CD4-positive, alpha-beta T cell (primary cell): ENCODE results near the gene NSUN3. TPM values are rescaled to one million over a fixed set of nuclear protein-coding genes. Genes with fewer than 3 reads are reported as not detected.
A peak's percentile ranks its signal among the peaks of the same experiment; 100 is the strongest.

Experiments used
- ATAC-seq: fragments of 200-7000 bp; cut with Tn5 transposase; one replicate; pipeline ENCODE4 v1.10.0; 2022; ENCODE audit warnings: mild to moderate bottlenecking; ENCODE audit not compliant: poor library complexity
- CTCF ChIA-PET: fragments of 350-600 bp; sonication (Branson Sonifier 250); formaldehyde crosslinking; loops from one replicate; lab custom pipeline; 2021; ENCODE audit warnings: antibody characterized with exemption, inconsistent platforms; lab: Charles Lee
- POLR2A ChIA-PET: fragments of 350-600 bp; sonication (Branson Sonifier 250); formaldehyde crosslinking; loops from one replicate; lab custom pipeline; 2021; ENCODE audit warnings: antibody characterized with exemption, inconsistent platforms; lab: Charles Lee
- DNase-seq, 14 experiments: peaks; one replicate each; pipeline ENCODE4 v3.0.0-alpha.2; 2013 to 2020; ENCODE audit warnings: mixed read lengths in 2 of 14
- H3K27ac ChIP-seq, 2 donors: one replicate each; pipeline versions ENCODE4 v1.5.1 to v1.7.0; 2013; ENCODE audit warnings: low read length in 2 of 2, low read depth in 1 of 2, mild to moderate bottlenecking in 1 of 2
- H3K27me3 ChIP-seq, 2 experiments: 1 replicate in 1 of 2; 2 replicates in 1 of 2; pipeline versions ENCODE4 v1.6.1 to v1.7.0; 2013; ENCODE audit warnings: low read length in 2 of 2, control low read depth in 1 of 2, mild to moderate bottlenecking in 1 of 2, moderate library complexity in 1 of 2; ENCODE audit not compliant: insufficient read depth in 2 of 2, control insufficient read depth in 1 of 2
- H3K36me3 ChIP-seq: one replicate; pipeline ENCODE4 v1.6.1; 2013; ENCODE audit warnings: low read length, control low read depth; ENCODE audit not compliant: insufficient read depth
- H3K4me1 ChIP-seq: one replicate; pipeline ENCODE4 v1.6.1; 2013; ENCODE audit warnings: low read length, control low read depth; ENCODE audit not compliant: insufficient read depth
- H3K4me3 ChIP-seq: one replicate; pipeline ENCODE4 v1.5.1; 2013; ENCODE audit warnings: mild to moderate bottlenecking, low read length, moderate library complexity
- H3K9me3 ChIP-seq, 2 experiments: 1 replicate in 1 of 2; 2 replicates in 1 of 2; pipeline versions ENCODE4 v1.6.1 to v1.7.0; 2013; ENCODE audit warnings: low read length in 2 of 2, mild to moderate bottlenecking in 2 of 2, control low read depth in 1 of 2, moderate library complexity in 1 of 2; ENCODE audit not compliant: control insufficient read depth in 1 of 2, insufficient read depth in 1 of 2
- H3K27ac Mint-ChIP-seq: one replicate; pipeline ENCODE4 v1.8.0; 2020; ENCODE audit warnings: mixed read lengths
- H3K27me3 Mint-ChIP-seq: one replicate; pipeline ENCODE4 v1.8.0; 2021; ENCODE audit warnings: mixed read lengths
- H3K36me3 Mint-ChIP-seq: one replicate; pipeline ENCODE4 v1.8.0; 2021; ENCODE audit warnings: low read depth, mixed read lengths
- H3K4me1 Mint-ChIP-seq: one replicate; pipeline ENCODE4 v1.8.0; 2021; ENCODE audit warnings: low read depth, mixed read lengths
- H3K4me3 Mint-ChIP-seq: one replicate; pipeline ENCODE4 v1.8.0; 2020; ENCODE audit warnings: mild to moderate bottlenecking, mixed read lengths
- H3K9me3 Mint-ChIP-seq: one replicate; pipeline ENCODE4 v1.8.0; 2020; ENCODE audit warnings: mixed read lengths
- CTCF ChIP-seq: fragments of 200-600 bp; IDR thresholded peaks from one replicate; pipeline ENCODE4 v1.8.0; 2022; ENCODE audit warnings: antibody characterized with exemption, mild to moderate bottlenecking
- intact Hi-C, 2 experiments: fragments of 100-400 bp; cut with DNase I in 1 of 2; cut with micrococcal nuclease in 1 of 2; formaldehyde crosslinking; loops; one replicate each; pipeline versions ENCODE4 v1.15.1 to v1.9.0; 2023 to 2025; cut with DNase I, micrococcal nuclease
- total RNA-seq, 174 experiments: library from RNA in 2 of 174; stranded (reverse) in 2 of 174; gene quantifications; one replicate each; pipeline ENCODE4 v1.2.3 and lab custom pipeline; 2021 to 2026

Gene NSUN3
- total RNA-seq, 2 experiments from 2014 or later = 12.4 to 13.4 TPM

- no peaks in the 10 kb centered on the region for H3K27me3 ChIP-seq
- intact Hi-C loops = no loop called here
- Mint-ChIP-seq H3K4me3 (no peak overlapping the region), H3K27me3 (no peaks in the 10 kb centered on the region), H3K9me3 (no peaks in the 10 kb centered on the region), H3K27ac (no peak overlapping the region), H3K4me1 (no peaks in the 10 kb centered on the region), H3K36me3 (peaks cover 66% of the 10 kb centered on the region)
- no peak overlapping the region for H3K27ac ChIP-seq
- H3K36me3 ChIP-seq = peaks cover 64% of the 10 kb centered on the region
- ATAC-seq = no peak
- CTCF ChIA-PET = no interaction called here
- no peak for TF ChIP-seq CTCF
- POLR2A ChIA-PET = no interaction called here
- DNase-seq = peak in 2 of 14 experiments; percentile 14 to 20
- no peak overlapping the region for H3K4me3 ChIP-seq
- no peaks in the 10 kb centered on the region for H3K9me3 ChIP-seq
- H3K4me1 ChIP-seq = no peaks in the 10 kb centered on the region
Measured at GRCh38 chr3:94098452-94098851, 35.6 kb downstream of the NSUN3 start.

GRCh38 chr3:94099311-94099710 lies 36.5 kb downstream of the NSUN3 start:
- Mint-ChIP-seq H3K9me3 (no peaks in the 10 kb centered on the region), H3K27me3 (no peaks in the 10 kb centered on the region), H3K4me3 (no peak overlapping the region), H3K36me3 (peaks cover 68% of the 10 kb centered on the region), H3K27ac (no peak overlapping the region), H3K4me1 (no peaks in the 10 kb centered on the region)
- Histone ChIP-seq H3K4me3 (no peak overlapping the region), H3K4me1 (no peaks in the 10 kb centered on the region), H3K9me3 (no peaks in the 10 kb centered on the region), H3K27ac (no peak overlapping the region), H3K36me3 (peaks cover 66% of the 10 kb centered on the region), H3K27me3 (no peaks in the 10 kb centered on the region)
- intact Hi-C loops = no loop called here
- ATAC-seq (no peak), DNase-seq (no peak)
- CTCF ChIA-PET = no interaction called here
- POLR2A ChIA-PET = no interaction called here
- no peak for TF ChIP-seq CTCF

- Histone ChIP-seq H3K27ac (no peak overlapping the region), H3K4me1 (no peaks in the 10 kb centered on the region), H3K9me3 (no peaks in the 10 kb centered on the region), H3K27me3 (no peaks in the 10 kb centered on the region), H3K4me3 (no peak overlapping the region), H3K36me3 (peaks cover 52% of the 10 kb centered on the region)
- H3K27me3 Mint-ChIP-seq = no peaks in the 10 kb centered on the region
- no peak overlapping the region for H3K4me3 Mint-ChIP-seq
- peaks cover 64% of the 10 kb centered on the region for H3K36me3 Mint-ChIP-seq
- ATAC-seq (no peak), DNase-seq (peak in 1 of 14 experiments; percentile 4)
- no peak for TF ChIP-seq CTCF
- H3K4me1 Mint-ChIP-seq = no peaks in the 10 kb centered on the region
- intact Hi-C loops = no loop called here
- POLR2A ChIA-PET = interaction anchor here (0.5 to 0.6 kb wide), 2 partner anchors 48 to 70 kb away, joined by 3 read pairs; no protein-coding TSS in a partner anchor
- CTCF ChIA-PET = interaction anchor here (0.7 kb wide), 1 partner anchor 131 kb away, joined by 5 read pairs; no protein-coding TSS in a partner anchor
- no peak overlapping the region for H3K27ac Mint-ChIP-seq
- H3K9me3 Mint-ChIP-seq = no peaks in the 10 kb centered on the region
Measured at GRCh38 chr3:94101860-94102259, 39.0 kb downstream of the NSUN3 start.
